AG09309 (cell line): ENCODE results near the gene OTOGL.

ENCODE experiments used
- DNase-seq: peaks from one replicate; pipeline ENCODE4 v3.0.0-alpha.2; 2010; ENCODE audit warnings: low read depth
- H3K4me3 ChIP-seq: 2 replicates; pipeline ENCODE4 v1.5.1; 2011; ENCODE audit warnings: mild to moderate bottlenecking, low read depth, low read length, moderate library complexity; ENCODE audit not compliant: control insufficient read depth
- CTCF ChIP-seq: IDR thresholded peaks from 2 replicates; pipeline ENCODE4 v1.5.1; 2011; ENCODE audit warnings: mild to moderate bottlenecking, low read depth, low read length, inconsistent platforms; ENCODE audit not compliant: insufficient read depth, control insufficient read depth; ENCODE audit errors: missing control alignments

OTOGL gene

GRCh38 chr12:80262771-80263170 lies 163.4 kb downstream of the OTOGL start:
- no peak for DNase-seq
- H3K4me3 ChIP-seq: no peak overlapping the region
- no peak for TF ChIP-seq CTCF

GRCh38 chr12:80264386-80264785 lies 165.0 kb downstream of the OTOGL start:
- DNase-seq: no peak
- no peak for TF ChIP-seq CTCF
- no peak overlapping the region for H3K4me3 ChIP-seq

GRCh38 chr12:80264891-80265290 lies 165.6 kb downstream of the OTOGL start:
- no peak for TF ChIP-seq CTCF
- H3K4me3 ChIP-seq: no peak overlapping the region
- DNase-seq: no peak

GRCh38 chr12:80268924-80269749 lies 169.8 kb downstream of the OTOGL start:
- DNase-seq: peak; percentile 45
- TF ChIP-seq CTCF: no peak
- H3K4me3 ChIP-seq: no peak overlapping the region

- no peak for DNase-seq
- TF ChIP-seq CTCF: peak; percentile 65
- no peak overlapping the region for H3K4me3 ChIP-seq
Measured at GRCh38 chr12:80269803-80270552, 170.6 kb downstream of the OTOGL start.

GRCh38 chr12:80271780-80272179 lies 172.4 kb downstream of the OTOGL start:
- no peak for TF ChIP-seq CTCF
- H3K4me3 ChIP-seq: no peak overlapping the region
- no peak for DNase-seq
